GM12891 (cell line): ENCODE results near the gene PCNX4.
A peak's percentile ranks its signal among the peaks of the same experiment; 100 is the strongest.

Experiments used
- DNase-seq: peaks from one replicate; pipeline ENCODE4 v3.0.0; 2011; ENCODE audit warnings: low spot score; ENCODE audit not compliant: insufficient read length
- FAIRE-seq: peaks from 2 replicates; lab custom pipeline; 2011; peaks lifted over from hg19 to GRCh38; lab: Jason Lieb, UNC
- PAX5 ChIP-seq: IDR thresholded peaks from 2 replicates; pipeline ENCODE4 v1.6.1; 2011; ENCODE audit warnings: low read length, moderate library complexity, mild to moderate bottlenecking; ENCODE audit not compliant: insufficient read depth, severe bottlenecking
- POLR2A ChIP-seq: IDR thresholded peaks from 2 replicates; pipeline ENCODE4 v1.6.1; 2011; ENCODE audit warnings: low read depth, low read length, control low read depth
- POLR2AphosphoS5 ChIP-seq: IDR thresholded peaks from 2 replicates; pipeline ENCODE4 v1.6.1; 2011; ENCODE audit warnings: low read depth, low read length, control low read depth
- POU2F2 ChIP-seq: IDR thresholded peaks from 2 replicates; pipeline ENCODE4 v1.6.1; 2011; ENCODE audit warnings: low read depth, mild to moderate bottlenecking, control low read depth, low read length, moderate library complexity
- SPI1 ChIP-seq: IDR thresholded peaks from 2 replicates; pipeline ENCODE4 v1.6.1; 2011; ENCODE audit warnings: low read depth, low read length, control low read depth
- TAF1 ChIP-seq: IDR thresholded peaks from 2 replicates; pipeline ENCODE4 v1.6.1; 2011; ENCODE audit warnings: low read depth, low read length, control low read depth

The PCNX4 gene

DNA sequence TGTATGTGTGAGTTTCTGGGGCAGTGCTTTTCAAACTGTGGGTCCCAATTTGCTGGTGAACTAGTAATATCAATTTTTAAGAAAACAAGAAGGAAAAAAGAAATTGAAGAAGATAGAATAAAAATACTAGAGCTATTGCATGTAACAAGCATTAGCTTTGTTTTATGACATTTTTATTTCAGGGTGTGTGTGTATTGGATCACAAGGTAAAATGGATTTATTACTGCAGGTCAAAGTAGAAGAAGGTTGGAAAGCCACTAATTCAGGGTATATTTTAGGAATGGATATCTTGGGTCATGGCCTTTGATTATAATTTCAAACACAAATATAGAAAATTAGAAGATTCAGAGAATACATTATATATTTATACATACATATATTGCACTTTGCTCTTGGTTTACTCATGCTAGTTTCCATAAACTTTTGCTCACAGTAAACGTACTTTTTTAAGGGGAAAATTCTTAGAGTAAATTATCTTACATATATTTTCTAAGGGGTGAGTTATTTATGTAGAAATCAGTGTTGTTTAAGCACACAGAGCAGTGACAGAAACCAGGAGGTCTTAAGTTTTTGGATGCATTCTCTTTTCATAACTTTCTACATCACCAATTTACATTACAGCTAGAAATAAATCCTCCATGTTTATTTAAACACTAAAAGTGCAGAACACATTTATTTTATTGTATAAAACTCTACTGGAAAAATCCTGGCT is 122.8 kb downstream of the PCNX4 start:
- no peak for DNase-seq
- TF ChIP-seq POLR2A = no peak
- no peak for TF ChIP-seq SPI1
- TF ChIP-seq PAX5 = no peak
- TF ChIP-seq POLR2AphosphoS5 = no peak
- no peak for TF ChIP-seq POU2F2
- TF ChIP-seq TAF1 = no peak
- no peak for FAIRE-seq

DNA sequence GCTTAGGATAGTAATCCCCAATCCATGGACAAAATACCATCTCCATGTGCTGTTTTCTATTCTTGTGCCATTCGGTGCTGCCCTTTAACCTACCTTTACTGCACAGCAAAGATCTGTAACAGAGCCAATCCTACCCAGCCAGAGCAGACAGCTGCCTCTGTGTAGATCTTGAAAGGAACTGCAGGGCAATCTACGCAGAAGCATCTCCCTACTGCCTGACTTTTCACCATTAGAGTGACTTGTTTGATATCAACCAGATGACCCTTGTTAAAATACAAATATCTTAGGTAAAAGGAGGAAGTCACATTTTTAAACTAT is 123.4 kb downstream of the PCNX4 start:
- no peak for TF ChIP-seq POLR2AphosphoS5
- no peak for TF ChIP-seq POU2F2
- no peak for TF ChIP-seq SPI1
- no peak for FAIRE-seq
- no peak for DNase-seq

DNA sequence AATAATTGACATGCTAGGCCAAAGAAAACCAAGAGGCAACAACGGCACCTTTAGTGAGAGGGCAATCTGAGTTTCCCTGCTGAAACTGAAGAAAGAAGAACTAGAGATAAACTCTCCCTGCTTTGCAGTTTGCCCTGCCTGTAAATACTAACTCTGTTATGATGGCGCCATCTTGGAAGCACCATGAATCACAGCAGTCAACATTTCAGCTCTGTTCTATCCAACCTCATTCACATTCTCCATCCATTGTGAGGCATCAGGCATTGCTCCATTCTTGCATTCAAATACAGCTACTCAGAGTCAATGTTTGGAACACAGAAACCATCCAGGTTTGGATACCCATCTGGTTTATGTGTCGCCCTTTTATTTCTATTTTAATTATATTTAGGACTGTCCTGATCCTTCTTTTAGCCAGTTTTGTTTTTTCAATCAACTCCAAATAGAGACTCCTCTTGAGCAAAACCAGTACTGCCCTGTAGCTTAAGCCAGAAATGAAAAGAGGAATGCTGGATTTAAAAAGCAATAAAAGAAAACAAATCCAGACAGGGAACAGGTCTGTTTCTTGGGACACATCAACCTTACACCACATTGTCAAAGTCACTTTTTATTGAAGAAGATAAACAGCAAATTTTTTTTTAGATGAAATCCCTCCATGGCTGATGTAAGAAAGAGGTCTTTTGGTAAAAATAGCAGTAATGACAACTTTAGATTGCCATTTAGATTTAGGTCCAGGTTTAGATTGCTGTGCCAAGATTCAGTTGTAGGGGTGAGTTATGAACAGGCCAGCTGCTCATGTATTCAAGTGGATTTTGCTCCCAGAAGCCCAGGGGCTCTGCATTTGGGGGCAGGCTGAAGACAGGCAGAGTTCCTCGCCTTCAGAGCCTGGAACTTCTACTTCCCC is 124.0 kb downstream of the PCNX4 start:
- no peak for TF ChIP-seq POLR2A
- no peak for TF ChIP-seq POU2F2
- no peak for TF ChIP-seq PAX5
- no peak for TF ChIP-seq POLR2AphosphoS5
- no peak for TF ChIP-seq SPI1
- TF ChIP-seq TAF1 = no peak
- DNase-seq = no peak
- FAIRE-seq = no peak

DNA sequence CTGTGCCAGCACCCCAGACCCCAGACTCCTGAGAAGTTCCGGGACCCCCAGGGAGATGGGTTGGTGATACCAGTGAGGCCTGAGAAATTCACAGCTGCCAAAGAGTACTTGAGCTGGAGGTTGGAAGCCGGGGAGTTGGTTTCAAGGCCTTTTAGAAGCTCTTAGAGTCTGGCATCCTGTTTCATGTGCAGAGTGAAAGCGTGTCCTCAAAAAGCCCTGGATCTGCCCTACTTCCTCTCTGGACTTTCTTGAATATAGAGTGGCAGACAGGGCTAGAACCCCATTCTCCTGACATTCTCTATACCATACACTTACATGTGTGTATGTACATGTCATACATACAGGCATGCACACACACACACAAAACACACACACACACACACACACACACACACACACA is 126.0 kb downstream of the PCNX4 start:
- FAIRE-seq (no peak), DNase-seq (no peak)
- TF ChIP-seq POLR2A (no peak), SPI1 (peak; percentile 46; the same call in 1 of the 2 replicates)
